OCI-LY7 (cell line): ENCODE results near the gene GMEB1. TPM values are rescaled to one million over a fixed set of nuclear protein-coding genes. Genes with fewer than 3 reads are reported as not detected.
A peak's percentile ranks its signal among the peaks of the same experiment; 100 is the strongest.
"Not testable (repeated sequence)": the region's sequence is repeated elsewhere in the genome, so short reads cannot be mapped to it uniquely, and the experiment has no call there.

ENCODE experiments used
- BruUV-seq: library from RNA; stranded (reverse); fragments of 400-500 nt; replicated peaks from 2 replicates; lab custom pipeline; 2021; lab: Mats Ljungman, UMichigan
- CTCF ChIA-PET: fragments of 300-600 bp; sonication (Branson Sonifier 250); formaldehyde crosslinking; loops from one replicate; lab custom pipeline; 2022; ENCODE audit warnings: antibody characterized with exemption; ENCODE audit not compliant: unreplicated experiment; lab: Charles Lee
- POLR2A ChIA-PET: fragments of 300-600 bp; sonication (Branson Sonifier 250); formaldehyde crosslinking; loops from one replicate; lab custom pipeline; 2022; ENCODE audit warnings: antibody characterized with exemption; lab: Charles Lee
- DNase-seq: peaks from one replicate; pipeline ENCODE4 v3.0.0-alpha.2; 2015; ENCODE audit warnings: low spot score
- H2AFZ ChIP-seq: fragments of 200-600 bp; sonication (generic), shearing (Covaris generic); 2 replicates; pipeline ENCODE4 v1.6.1; 2014; ENCODE audit warnings: mild to moderate bottlenecking, antibody characterized with exemption, low read length, moderate library complexity
- H3K27ac ChIP-seq: fragments of 200-600 bp; sonication (generic); 2 replicates; pipeline ENCODE4 v1.5.1; 2014; ENCODE audit warnings: mixed run types, low read depth, mild to moderate bottlenecking, moderate library complexity, low read length, inconsistent platforms; ENCODE audit not compliant: poor library complexity, severe bottlenecking
- H3K36me3 ChIP-seq: fragments of 200-600 bp; sonication (generic); 2 replicates; pipeline ENCODE4 v1.6.1; 2014; ENCODE audit warnings: mild to moderate bottlenecking, antibody characterized with exemption, low read length, moderate library complexity, mixed read lengths; ENCODE audit not compliant: insufficient read depth
- H3K4me1 ChIP-seq: fragments of 200-600 bp; sonication (generic); 2 replicates; pipeline ENCODE4 v1.5.1; 2014; ENCODE audit warnings: mild to moderate bottlenecking, low read length; ENCODE audit not compliant: insufficient read depth, poor library complexity, severe bottlenecking
- H3K4me2 ChIP-seq: fragments of 200-600 bp; sonication (generic); 2 replicates; pipeline ENCODE4 v1.6.1; 2014; ENCODE audit warnings: mild to moderate bottlenecking, low read length
- H3K4me3 ChIP-seq: fragments of 200-600 bp; sonication (generic); 2 replicates; pipeline ENCODE4 v1.5.1; 2014; ENCODE audit warnings: mild to moderate bottlenecking, low read depth, low read length; ENCODE audit not compliant: poor library complexity, severe bottlenecking
- H3K79me2 ChIP-seq: fragments of 200-600 bp; sonication (generic); 2 replicates; pipeline ENCODE4 v1.6.1; 2016; ENCODE audit warnings: low read depth, mild to moderate bottlenecking, low read length, moderate library complexity, mixed read lengths; ENCODE audit not compliant: insufficient read depth
- H3K9me2 ChIP-seq: fragments of 200-600 bp; sonication (generic); 2 replicates; pipeline ENCODE4 v1.6.1; 2016; ENCODE audit warnings: mild to moderate bottlenecking, low read length, mixed read lengths; ENCODE audit not compliant: insufficient read depth
- H3K9me3 ChIP-seq: fragments of 200-600 bp; sonication (generic); 2 replicates; pipeline ENCODE4 v1.6.1; 2014; ENCODE audit warnings: mild to moderate bottlenecking, mixed run types, low read length, mixed read lengths
- H4K20me1 ChIP-seq: fragments of 200-600 bp; sonication (generic); 2 replicates; pipeline ENCODE4 v1.6.1; 2014; ENCODE audit warnings: mild to moderate bottlenecking, antibody characterized with exemption, low read length, moderate library complexity, mixed read lengths; ENCODE audit not compliant: insufficient read depth
- CTCF ChIP-seq: fragments of 200-600 bp; sonication (generic); conservative IDR thresholded peaks from 2 replicates; pipeline ENCODE4 v1.5.1; 2014; ENCODE audit warnings: mild to moderate bottlenecking, antibody characterized with exemption, low read length, moderate library complexity, mixed read lengths
- EZH2phosphoT487 ChIP-seq: fragments of 200-600 bp; sonication (generic); IDR thresholded peaks from 2 replicates; pipeline ENCODE4 v1.6.1; 2018; ENCODE audit warnings: low read depth, borderline replicate concordance, mild to moderate bottlenecking, mixed run types, antibody characterized with exemption, low read length, moderate library complexity, mixed read lengths
- intact Hi-C: fragments of 100-400 bp; cut with micrococcal nuclease; formaldehyde crosslinking; loops from one replicate; pipeline ENCODE4 v1.10.0; 2022; ENCODE audit not compliant: unreplicated experiment
- total RNA-seq, 2 experiments: library from RNA; depleted of rRNA in 1 of 2; stranded (reverse); fragments of >200 nt in 1 of 2; shearing (Covaris generic) in 1 of 2; gene quantifications; 2 replicates each; pipeline ENCODE4 v1.2.3, GENCODE V29; 2014 to 2022

GMEB1 gene
- total RNA-seq, 2 experiments from 2014 or later, result 13.0 to 22.5 TPM

GRCh38 chr1:28671254-28671780 lies 2.7 kb downstream of the GMEB1 start:
- peaks cover 7% of the 10 kb centered on the region; the same call in 1 of the 2 replicates for H3K36me3 ChIP-seq
- no peaks in the 10 kb centered on the region for H4K20me1 ChIP-seq
- no peak overlapping the region for H3K4me3 ChIP-seq
- TF ChIP-seq EZH2phosphoT487 (no peak), CTCF (no peak)
- H3K79me2 ChIP-seq, result peaks cover 52% of the 10 kb centered on the region
- POLR2A ChIA-PET, result interaction anchor here (0.6 to 1.2 kb wide), 5 partner anchors 23 to 82 kb away, joined by 3 to 4 read pairs (median 3); partner anchors contain the start of genes RNU11 and YTHDF2
- H3K4me1 ChIP-seq, result peaks cover 13% of the 10 kb centered on the region
- no peak for DNase-seq
- no peaks in the 10 kb centered on the region for H3K9me2 ChIP-seq
- no peak overlapping the region for H3K27ac ChIP-seq
- no peaks in the 10 kb centered on the region for H3K9me3 ChIP-seq
- H2AFZ ChIP-seq, result no peak overlapping the region
- CTCF ChIA-PET, result no interaction called here
- intact Hi-C loops, result no loop called here
- no TSS peak for BruUV-seq
- H3K4me2 ChIP-seq, result no peak overlapping the region

- POLR2A ChIA-PET, result not testable (repeated sequence)
Observed at GRCh38 chr1:28672971-28673370, 4.4 kb downstream of the GMEB1 start.

GRCh38 chr1:28675924-28676257 lies 7.3 kb downstream of the GMEB1 start:
- no peak for TF ChIP-seq CTCF
- TF ChIP-seq EZH2phosphoT487, result no peak
- no peaks in the 10 kb centered on the region for H3K9me2 ChIP-seq
- no peak overlapping the region for H3K4me3 ChIP-seq
- DNase-seq, result no peak
- H3K79me2 ChIP-seq, result peaks cover 43% of the 10 kb centered on the region
- H3K27ac ChIP-seq, result no peak overlapping the region
- no peaks in the 10 kb centered on the region for H3K4me1 ChIP-seq
- POLR2A ChIA-PET, result interaction anchor here (0.6 to 1.0 kb wide), 3 partner anchors 9 to 280 kb away, joined by 3 read pairs; no protein-coding TSS in a partner anchor
- CTCF ChIA-PET, result no interaction called here
- no peak overlapping the region for H2AFZ ChIP-seq
- peaks cover 8% of the 10 kb centered on the region; the same call in 1 of the 2 replicates for H3K36me3 ChIP-seq
- H3K4me2 ChIP-seq, result no peak overlapping the region
- H3K9me3 ChIP-seq, result no peaks in the 10 kb centered on the region
- H4K20me1 ChIP-seq, result no peaks in the 10 kb centered on the region
- intact Hi-C loops, result no loop called here
- TSS peak; percentile 54 for BruUV-seq

More at GRCh38 chr1:28672971-28673370, 4.4 kb downstream of the GMEB1 start:
- H3K4me2 ChIP-seq, BruUV-seq, H3K36me3 ChIP-seq, intact Hi-C loops, H3K9me2 ChIP-seq, H4K20me1 ChIP-seq, H3K4me1 ChIP-seq, H3K4me3 ChIP-seq, CTCF ChIA-PET, H2AFZ ChIP-seq, DNase-seq, H3K9me3 ChIP-seq, H3K27ac ChIP-seq: not testable (repeated sequence)
- H3K79me2 ChIP-seq, result peaks cover 57% of the 10 kb centered on the region
